ENCODE measurements around the gene AIMP1. TPM values are rescaled to one million over a fixed set of nuclear protein-coding genes. Genes with fewer than 3 reads are reported as not detected.

Gene AIMP1
- total RNA-seq, 1 experiment from 2014 or later, result 45.8 TPM

- no peaks in the 10 kb centered on the region for H3K9me3 ChIP-seq (ENCODE audit: control insufficient read depth, insufficient read depth, low read depth, low read length)
- H3K27ac ChIP-seq (ENCODE audit: low read length), result no peak overlapping the region
- TF ChIP-seq SIN3A (IDR thresholded peaks at IDR 0.05; ENCODE audit: borderline replicate concordance, insufficient read depth, low read depth, low read length) (no peak), CTCF (IDR thresholded peaks at IDR 0.05) (no peak)
- ChIA-PET POLR2A (no interaction called here), CTCF (no interaction called here)
- intact Hi-C loops (cut with micrococcal nuclease; ENCODE audit: unreplicated experiment), result no loop called here
- no peaks in the 10 kb centered on the region for H3K4me1 ChIP-seq (ENCODE audit: control insufficient read depth, insufficient read depth, low read length)
- in situ Hi-C loops (cut with HindIII; ENCODE audit: low pct_unique_long_range_greater_than_20kb, low sequenced_read_pairs), result no loop called here
- no TSS peak for BruUV-seq (replicated peaks)
- ATAC-seq, result no peak
- H3K4me3 ChIP-seq (ENCODE audit: low read depth in 2 of 2, low read length in 2 of 2), result no peak overlapping the region
- H3K36me3 ChIP-seq (ENCODE audit: control insufficient read depth, insufficient read depth, low read length), result no peaks in the 10 kb centered on the region; the same call in 1 of the 2 replicates
- no peaks in the 10 kb centered on the region for H3K27me3 ChIP-seq (ENCODE audit: control insufficient read depth, insufficient read depth, low read length)
- DNase-seq (ENCODE audit: low read depth, low spot score), result no peak
Measured at GRCh38 chr4:106353786-106354185, 37.4 kb downstream of the AIMP1 start.

GRCh38 chr4:106355193-106355592 is 38.8 kb downstream of the AIMP1 start:
- TF ChIP-seq TCF7L2 (IDR thresholded peaks at IDR 0.05; ENCODE audit: low read depth, low read length), result no peak
- no peak for TF ChIP-seq POLR2AphosphoS5 (IDR thresholded peaks at IDR 0.05; ENCODE audit: low read depth, low read length)
- TF ChIP-seq REST (IDR thresholded peaks at IDR 0.05; ENCODE audit: insufficient read depth in 1 of 2, low read depth in 2 of 2, low read length in 1 of 2), result no peak
- TF ChIP-seq CTCF (IDR thresholded peaks at IDR 0.05), result no peak
- H3K27ac ChIP-seq (ENCODE audit: low read length), result no peak overlapping the region
- H3K4me1 ChIP-seq (ENCODE audit: control insufficient read depth, insufficient read depth, low read length), result no peaks in the 10 kb centered on the region
- in situ Hi-C loops (cut with HindIII; ENCODE audit: low pct_unique_long_range_greater_than_20kb, low sequenced_read_pairs) (no loop called here), intact Hi-C loops (cut with micrococcal nuclease; ENCODE audit: unreplicated experiment) (no loop called here)
- POLR2A ChIA-PET, result no interaction called here
- no peak for DNase-seq (ENCODE audit: low read depth, low spot score)
- CTCF ChIA-PET, result no interaction called here
- H3K9me3 ChIP-seq (ENCODE audit: control insufficient read depth, insufficient read depth, low read depth, low read length), result no peaks in the 10 kb centered on the region
- BruUV-seq (replicated peaks), result no TSS peak
- H3K4me3 ChIP-seq (ENCODE audit: low read depth in 2 of 2, low read length in 2 of 2), result no peak overlapping the region
- no peaks in the 10 kb centered on the region for H3K27me3 ChIP-seq (ENCODE audit: control insufficient read depth, insufficient read depth, low read length)
- no peak for ATAC-seq
- no peaks in the 10 kb centered on the region; the same call in 1 of the 2 replicates for H3K36me3 ChIP-seq (ENCODE audit: control insufficient read depth, insufficient read depth, low read length)

GRCh38 chr4:106358899-106359298 is 42.5 kb downstream of the AIMP1 start:
- H3K4me3 ChIP-seq (ENCODE audit: low read depth in 2 of 2, low read length in 2 of 2), result no peak overlapping the region
- TF ChIP-seq REST (IDR thresholded peaks at IDR 0.05; ENCODE audit: insufficient read depth in 1 of 2, low read depth in 2 of 2, low read length in 1 of 2) (no peak), SIN3A (IDR thresholded peaks at IDR 0.05; ENCODE audit: borderline replicate concordance, insufficient read depth, low read depth, low read length) (no peak), POLR2AphosphoS5 (IDR thresholded peaks at IDR 0.05; ENCODE audit: low read depth, low read length) (no peak), TCF7L2 (IDR thresholded peaks at IDR 0.05; ENCODE audit: low read depth, low read length) (no peak), CTCF (IDR thresholded peaks at IDR 0.05) (no peak)
- no peaks in the 10 kb centered on the region for H3K4me1 ChIP-seq (ENCODE audit: control insufficient read depth, insufficient read depth, low read length)
- ATAC-seq (no peak), DNase-seq (ENCODE audit: low read depth, low spot score) (no peak)
- intact Hi-C loops (cut with micrococcal nuclease; ENCODE audit: unreplicated experiment) (no loop called here), in situ Hi-C loops (cut with HindIII; ENCODE audit: low pct_unique_long_range_greater_than_20kb, low sequenced_read_pairs) (no loop called here)
- no TSS peak for BruUV-seq (replicated peaks)
- H3K36me3 ChIP-seq (ENCODE audit: control insufficient read depth, insufficient read depth, low read length), result no peaks in the 10 kb centered on the region
- H3K9me3 ChIP-seq (ENCODE audit: control insufficient read depth, insufficient read depth, low read depth, low read length), result no peaks in the 10 kb centered on the region
- no peaks in the 10 kb centered on the region for H3K27me3 ChIP-seq (ENCODE audit: control insufficient read depth, insufficient read depth, low read length)
- ChIA-PET CTCF (no interaction called here), POLR2A (no interaction called here)
- no peak overlapping the region for H3K27ac ChIP-seq (ENCODE audit: low read length)
